B cell (primary cell): ENCODE results near the gene CARNS1. TPM values are rescaled to one million over a fixed set of nuclear protein-coding genes. Genes with fewer than 3 reads are reported as not detected.

Source experiments
- ATAC-seq: fragments of 200-7000 bp; cut with Tn5 transposase; one replicate; pipeline ENCODE4 v1.10.0; 2021; ENCODE audit warnings: low read depth, mild to moderate bottlenecking, moderate number of reproducible peaks, moderate library complexity
- CTCF ChIA-PET: fragments of 350-600 bp; sonication (Branson Sonifier 250); formaldehyde crosslinking; loops from one replicate; lab custom pipeline; 2021; ENCODE audit warnings: antibody characterized with exemption, inconsistent platforms; lab: Charles Lee
- POLR2A ChIA-PET: fragments of 350-600 bp; sonication (Branson Sonifier 250); formaldehyde crosslinking; loops from one replicate; lab custom pipeline; 2021; ENCODE audit warnings: antibody characterized with exemption; lab: Charles Lee
- DNase-seq: peaks from one replicate; pipeline ENCODE4 v3.0.0; 2013
- H2AFZ ChIP-seq: 2 replicates; pipeline ENCODE4 v1.6.1; 2012; ENCODE audit warnings: mild to moderate bottlenecking, low read depth, low read length; ENCODE audit not compliant: insufficient read depth, poor library complexity, severe bottlenecking
- H3K27ac ChIP-seq, 2 donors: 1 replicate in 1 of 2; 2 replicates in 1 of 2; pipeline ENCODE4 v1.5.1; 2012 to 2013; ENCODE audit warnings: low read length in 2 of 2, mild to moderate bottlenecking in 2 of 2, moderate library complexity in 1 of 2
- H3K27me3 ChIP-seq, 4 experiments: fragments of 200-600 bp in 1 of 4; sonication (generic) in 1 of 4; replicated peaks in 1 of 4; 1 replicate in 2 of 4; 2 replicates in 2 of 4; pipeline versions ENCODE4 v1.6.1 to v1.7.0; 2013 to 2016; ENCODE audit warnings: low read length in 3 of 4, mild to moderate bottlenecking in 2 of 4, mixed read lengths in 1 of 4, moderate library complexity in 1 of 4; ENCODE audit not compliant: insufficient read depth in 4 of 4, control insufficient read depth in 3 of 4; ENCODE audit errors: control extremely low read depth in 1 of 4
- H3K36me3 ChIP-seq, 2 experiments: replicated peaks in 1 of 2; 1 replicate in 1 of 2; 2 replicates in 1 of 2; pipeline versions ENCODE4 v1.6.1 to v1.7.1; 2013; ENCODE audit warnings: low read length in 1 of 2; ENCODE audit not compliant: insufficient read depth in 2 of 2, control insufficient read depth in 1 of 2; ENCODE audit errors: control extremely low read depth in 1 of 2, extremely low read depth in 1 of 2
- H3K4me1 ChIP-seq, 2 donors: fragments of 200-600 bp in 1 of 2; sonication (generic) in 1 of 2; 1 replicate in 1 of 2; 2 replicates in 1 of 2; pipeline versions ENCODE4 v1.5.1 to v1.6.1; 2013 to 2017; ENCODE audit warnings: low read length in 2 of 2; ENCODE audit not compliant: control insufficient read depth in 2 of 2, insufficient read depth in 2 of 2
- H3K4me2 ChIP-seq: replicated peaks from 2 replicates; pipeline ENCODE3; 2012; ENCODE audit warnings: mild to moderate bottlenecking, low read depth, low read length; ENCODE audit not compliant: poor library complexity, severe bottlenecking
- H3K4me3 ChIP-seq, 5 experiments: fragments of 200-600 bp in 1 of 5; sonication (generic) in 1 of 5; 1 replicate in 3 of 5; 2 replicates in 2 of 5; pipeline versions ENCODE4 v1.5.1 to v1.7.0; 2011 to 2016; ENCODE audit warnings: low read length in 4 of 5, mild to moderate bottlenecking in 4 of 5, low read depth in 2 of 5, control low read depth in 1 of 5, moderate library complexity in 1 of 5; ENCODE audit not compliant: insufficient read depth in 1 of 5; ENCODE audit errors: control extremely low read depth in 1 of 5, extremely low read depth in 1 of 5
- H3K79me2 ChIP-seq: fragments of 200-600 bp; sonication (generic); one replicate; pipeline ENCODE4 v1.6.0; 2016; ENCODE audit warnings: low read length; ENCODE audit not compliant: control insufficient read depth, insufficient read depth
- H3K9ac ChIP-seq: fragments of 200-600 bp; sonication (generic); 2 replicates; pipeline ENCODE4 v1.6.1; 2017; ENCODE audit warnings: mild to moderate bottlenecking, low read length, moderate library complexity
- H3K9me3 ChIP-seq, 3 donors: one replicate each; pipeline versions ENCODE4 v1.6.1 to v1.7.1; 2013; ENCODE audit warnings: low read length in 2 of 3; ENCODE audit not compliant: control insufficient read depth in 2 of 3, insufficient read depth in 1 of 3; ENCODE audit errors: control extremely low read depth in 1 of 3
- H4K20me1 ChIP-seq: 2 replicates; pipeline ENCODE4 v1.6.0; 2012; ENCODE audit warnings: mild to moderate bottlenecking, low read length; ENCODE audit not compliant: insufficient read depth, control insufficient read depth, poor library complexity, severe bottlenecking
- H3K27ac Mint-ChIP-seq: one replicate; pipeline ENCODE4 v1.8.0; 2021; ENCODE audit warnings: mixed read lengths
- H3K27me3 Mint-ChIP-seq: one replicate; pipeline ENCODE4 v1.8.0; 2021; ENCODE audit warnings: mixed read lengths
- H3K4me1 Mint-ChIP-seq: one replicate; pipeline ENCODE4 v1.8.0; 2021; ENCODE audit warnings: mixed read lengths
- H3K4me3 Mint-ChIP-seq: one replicate; pipeline ENCODE4 v1.8.0; 2021; ENCODE audit warnings: mixed read lengths
- H3K9me3 Mint-ChIP-seq: one replicate; pipeline ENCODE4 v1.8.0; 2022; ENCODE audit warnings: mixed read lengths; ENCODE audit not compliant: insufficient read depth
- CTCF ChIP-seq: fragments of 200-600 bp; IDR thresholded peaks from one replicate; pipeline ENCODE4 v1.8.0; 2022; ENCODE audit warnings: antibody characterized with exemption, mild to moderate bottlenecking
- EZH2 ChIP-seq: IDR thresholded peaks from 2 replicates; pipeline ENCODE4 v1.6.1; 2012; ENCODE audit warnings: borderline replicate concordance, low read depth, mild to moderate bottlenecking, moderate library complexity, low read length; ENCODE audit not compliant: insufficient read depth, poor library complexity, severe bottlenecking
- WGBS: methylation state at CpG from one replicate; pipeline ENCODE4 v1.1.5; 2013; ENCODE audit warnings: missing lambda C conversion rate; ENCODE audit not compliant: insufficient coverage; 5-methylcytosine and 5-hydroxymethylcytosine counted together
- intact Hi-C: fragments of 100-400 bp; cut with micrococcal nuclease; formaldehyde crosslinking; loops from one replicate; pipeline ENCODE4 v1.10.0; 2022
- polyA plus RNA-seq: library from polyadenylated mRNA; depleted of rRNA; stranded (reverse); fragments of >200 nt; gene quantifications from 2 replicates; pipeline ENCODE4 v1.2.3, GENCODE V29; 2012
- total RNA-seq, 2 donors: library from RNA; stranded (reverse); fragments of 120-200 nt in 1 of 2; gene quantifications; 1 replicate in 1 of 2; 2 replicates in 1 of 2; pipeline versions ENCODE4 v1.2.3 to v1.2.4, GENCODE V29; 2013 to 2022

CARNS1 gene
- total and polyA plus RNA-seq, 2 donors (not counting 1 experiment from before 2014, with no cell fraction given): 24.1 to 41.1 TPM

- H3K27me3 Mint-ChIP-seq: no peaks in the 10 kb centered on the region
- peaks cover 52% of the 10 kb centered on the region for H3K79me2 ChIP-seq
- peak overlapping the region; percentile 89 for H3K4me3 Mint-ChIP-seq
- DNase-seq: no peak
- ChIA-PET CTCF (interaction anchor here (1.0 to 1.8 kb wide), 2 partner anchors 27 to 62 kb away, joined by 3 to 8 read pairs; partner anchors contain the start of genes PPP1CA and PTPRCAP), POLR2A (interaction anchor here (0.7 to 10.4 kb wide), 7 partner anchors 14 to 61 kb away, joined by 3 to 215 read pairs (median 5); partner anchors contain the start of genes PPP1CA, PTPRCAP, RPS6KB2 and TBC1D10C)
- peaks cover 59 to 93% of the 10 kb centered on the region in 2 donors for H3K4me1 ChIP-seq
- no peak for TF ChIP-seq EZH2
- no peak for TF ChIP-seq CTCF
- no peak for ATAC-seq
- H3K9me3 ChIP-seq: peaks cover 0 to 12% (median 0%) of the 10 kb centered on the region in 3 donors
- H3K4me1 Mint-ChIP-seq: peaks cover 69% of the 10 kb centered on the region
- peak overlapping the region in 4 of 5 experiments; percentile 38 to 78 (median 76) for H3K4me3 ChIP-seq
- peak overlapping the region; percentile 91 for H3K9ac ChIP-seq
- peak overlapping the region; percentile 97 for H3K27ac Mint-ChIP-seq
- H4K20me1 ChIP-seq: peaks cover 10% of the 10 kb centered on the region
- no peaks in the 10 kb centered on the region for H3K27me3 ChIP-seq
- peak overlapping the region; percentile 82 to 94 for H3K27ac ChIP-seq
- no peaks in the 10 kb centered on the region for H3K9me3 Mint-ChIP-seq
- peaks cover 2 to 9% of the 10 kb centered on the region in 2 experiments for H3K36me3 ChIP-seq
- H3K4me2 ChIP-seq: peak overlapping the region; percentile 97
- H2AFZ ChIP-seq: peak overlapping the region; percentile 83
- 85% methylated on average over 17 of the region's 20 CpGs for WGBS
- intact Hi-C loops: loop anchor here (1.0 kb wide), 6 partner anchors 18 to 61 kb away; partner anchors contain the start of genes CDK2AP2, PTPRCAP and RPS6KB2
Measured at GRCh38 chr11:67463680-67464410, 48.4 kb downstream of the CARNS1 start.
